GM18511 (cell line): ENCODE results near the gene FYTTD1.

Experiments used
- ATAC-seq: cut with Tn5 transposase; IDR thresholded peaks from one replicate; pipeline ENCODE4 v1.9.1; 2021; ENCODE audit warnings: mild to moderate bottlenecking, moderate library complexity; ENCODE audit not compliant: unreplicated experiment

Gene FYTTD1

GRCh38 chr3:197790033-197790432 is 40.4 kb downstream of the FYTTD1 start:
- ATAC-seq = no peak

GRCh38 chr3:197791113-197791891 is 41.6 kb downstream of the FYTTD1 start, which contains the start of gene LRCH3:
Gene LRCH3 (plus strand): TSS chr3:197791254. CDS start chr3:197791279, 25 bp downstream.
- peak; percentile 80 for ATAC-seq

- peak; percentile 34 for ATAC-seq
Observed at GRCh38 chr3:197791892-197792647, 42.4 kb downstream of the FYTTD1 start.

GRCh38 chr3:197793247-197793646 is 43.6 kb downstream of the FYTTD1 start:
- ATAC-seq = peak; percentile 30

- ATAC-seq = no peak
Observed at GRCh38 chr3:197794115-197794514, 44.4 kb downstream of the FYTTD1 start.

- no peak for ATAC-seq
Observed at GRCh38 chr3:197795200-197795599, 45.5 kb downstream of the FYTTD1 start.

GRCh38 chr3:197796087-197796486 is 46.4 kb downstream of the FYTTD1 start:
- ATAC-seq = no peak

- ATAC-seq = no peak
Observed at GRCh38 chr3:197798863-197799262, 49.2 kb downstream of the FYTTD1 start.

- ATAC-seq = no peak
Observed at GRCh38 chr3:197800379-197800778, 50.7 kb downstream of the FYTTD1 start.

- ATAC-seq = peak; percentile 48
Observed at GRCh38 chr3:197801891-197802778, 52.5 kb downstream of the FYTTD1 start.

GRCh38 chr3:197802779-197803459 is 53.2 kb downstream of the FYTTD1 start:
- no peak for ATAC-seq

- no peak for ATAC-seq
Observed at GRCh38 chr3:197804511-197804910, 54.8 kb downstream of the FYTTD1 start.

- ATAC-seq = no peak
Observed at GRCh38 chr3:197807969-197808587, 58.4 kb downstream of the FYTTD1 start.

GRCh38 chr3:197809356-197810020 is 59.8 kb downstream of the FYTTD1 start:
- ATAC-seq = no peak

GRCh38 chr3:197810901-197811300 is 61.2 kb downstream of the FYTTD1 start:
- no peak for ATAC-seq

GRCh38 chr3:197811343-197811742 is 61.7 kb downstream of the FYTTD1 start:
- no peak for ATAC-seq

GRCh38 chr3:197814372-197814771 is 64.7 kb downstream of the FYTTD1 start:
- no peak for ATAC-seq

- no peak for ATAC-seq
Observed at GRCh38 chr3:197820550-197821335, 71.1 kb downstream of the FYTTD1 start.
